Endodermal cell (in vitro differentiated cells): ENCODE data around the gene CDH4. TPM values are rescaled to one million over a fixed set of nuclear protein-coding genes. Genes with fewer than 3 reads are reported as not detected.

Experiments used
- DNase-seq: peaks from one replicate; pipeline ENCODE4 v3.0.0-alpha.2; 2017
- H3K27ac ChIP-seq: 2 replicates; pipeline ENCODE4 v1.5.1; 2013; ENCODE audit warnings: mild to moderate bottlenecking, low read depth, low read length, moderate library complexity
- H3K27me3 ChIP-seq: 2 replicates; pipeline ENCODE4 v1.6.1; 2013; ENCODE audit warnings: mild to moderate bottlenecking, low read length, moderate library complexity; ENCODE audit not compliant: insufficient read depth, control insufficient read depth, poor library complexity, severe bottlenecking
- H3K36me3 ChIP-seq: 2 replicates; pipeline ENCODE4 v1.7.0; 2013; ENCODE audit warnings: mild to moderate bottlenecking, low read length, moderate library complexity; ENCODE audit not compliant: control insufficient read depth, insufficient read depth
- H3K4me1 ChIP-seq: one replicate; pipeline ENCODE4 v1.7.0; 2013; ENCODE audit warnings: low read length; ENCODE audit not compliant: control insufficient read depth, insufficient read depth
- H3K4me3 ChIP-seq: 2 replicates; pipeline ENCODE4 v1.5.1; 2013; ENCODE audit warnings: mild to moderate bottlenecking, low read length, moderate library complexity
- H3K9ac ChIP-seq: 2 replicates; pipeline ENCODE4 v1.6.1; 2013; ENCODE audit warnings: mild to moderate bottlenecking, low read length, moderate library complexity; ENCODE audit not compliant: poor library complexity, severe bottlenecking; ENCODE audit errors: extremely low read depth
- H3K9me3 ChIP-seq: 2 replicates; pipeline ENCODE4 v1.6.1; 2013; ENCODE audit warnings: mild to moderate bottlenecking, low read length, moderate library complexity; ENCODE audit not compliant: control insufficient read depth
- H3K27ac Mint-ChIP-seq: 2 replicates; pipeline ENCODE4 v1.8.0; 2020; ENCODE audit warnings: mixed read lengths
- H3K27me3 Mint-ChIP-seq: 2 replicates; pipeline ENCODE4 v1.8.0; 2021; ENCODE audit warnings: mild to moderate bottlenecking, mixed read lengths; ENCODE audit not compliant: insufficient read depth
- H3K36me3 Mint-ChIP-seq: 2 replicates; pipeline ENCODE4 v1.8.0; 2020; ENCODE audit warnings: low read depth, mixed read lengths
- H3K4me1 Mint-ChIP-seq: 2 replicates; pipeline ENCODE4 v1.8.0; 2020; ENCODE audit warnings: mixed read lengths
- H3K4me3 Mint-ChIP-seq: 2 replicates; pipeline ENCODE4 v1.8.0; 2020; ENCODE audit warnings: mild to moderate bottlenecking, moderate library complexity, mixed read lengths
- H3K9me3 Mint-ChIP-seq: 2 replicates; pipeline ENCODE4 v1.8.0; 2020; ENCODE audit warnings: mild to moderate bottlenecking, mixed read lengths
- WGBS, 2 experiments: methylation state at CpG; one replicate each; pipeline versions ENCODE4 v1.1.5 to v1.1.7; 2013; ENCODE audit warnings: missing lambda C conversion rate in 2 of 2, mixed read lengths in 1 of 2; ENCODE audit not compliant: insufficient coverage in 1 of 2, insufficient read length in 1 of 2; 5-methylcytosine and 5-hydroxymethylcytosine counted together
- total RNA-seq, 2 donors: library from RNA; stranded (reverse); fragmentation: NEBNext Ultra II Directional in 1 of 2; extraction: Animal tissue kit (Norgen Biotek cat#: 25700) in 1 of 2; gene quantifications; 2 replicates in 1 of 2; 3 replicates in 1 of 2; pipeline ENCODE4 v1.2.1, GENCODE V29; 2021
- TF ChIP-seq, protein P1 (sequence below): fragments of 200-600 bp; sonication (generic); conservative IDR thresholded peaks from 2 replicates; pipeline ENCODE4 v1.5.0; 2021; ENCODE audit warnings: antibody characterized with exemption, mild to moderate bottlenecking

The CDH4 gene
- total RNA-seq, 2 donors from 2014 or later: 1.8 to 5.8 TPM

DNA sequence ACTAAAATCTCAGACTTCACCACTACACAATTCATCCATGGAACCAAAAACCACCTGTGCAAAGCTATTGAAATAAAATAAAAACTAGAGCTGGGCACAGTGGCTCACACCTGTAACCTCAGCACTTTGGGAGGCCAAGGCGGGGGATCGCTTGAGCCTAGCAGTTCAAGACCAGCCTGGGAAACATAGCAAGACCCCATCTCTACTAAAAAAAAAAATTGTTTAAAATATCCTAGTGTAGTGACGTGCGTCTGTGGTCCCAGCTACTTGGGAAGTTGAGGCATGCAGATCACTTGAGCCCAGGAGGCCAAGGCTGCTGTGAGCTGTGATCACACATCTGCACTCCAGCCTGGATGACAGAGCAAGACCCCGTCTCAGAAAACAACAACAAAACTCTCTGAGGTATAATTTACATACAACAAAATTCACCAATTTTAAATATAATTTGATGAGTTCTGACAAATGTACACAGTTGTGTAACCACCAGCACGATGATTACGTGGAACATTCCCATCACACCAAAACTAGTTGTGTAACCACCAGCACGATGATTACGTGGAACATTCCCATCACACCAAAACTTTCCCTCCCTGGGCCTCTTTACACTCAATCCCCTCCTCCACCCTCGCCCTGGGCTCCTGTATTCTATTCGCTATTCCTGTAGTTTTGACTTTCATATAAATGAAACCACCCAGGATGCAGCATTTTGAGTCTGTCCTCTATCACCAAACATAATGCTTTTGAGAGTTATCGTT is 706.1 kb downstream of the CDH4 start:
- 91 to 92% methylated on average over 10 to 12 of the region's 12 CpGs for WGBS, 2 experiments
- no peaks in the 10 kb centered on the region for H3K4me1 ChIP-seq

DNA sequence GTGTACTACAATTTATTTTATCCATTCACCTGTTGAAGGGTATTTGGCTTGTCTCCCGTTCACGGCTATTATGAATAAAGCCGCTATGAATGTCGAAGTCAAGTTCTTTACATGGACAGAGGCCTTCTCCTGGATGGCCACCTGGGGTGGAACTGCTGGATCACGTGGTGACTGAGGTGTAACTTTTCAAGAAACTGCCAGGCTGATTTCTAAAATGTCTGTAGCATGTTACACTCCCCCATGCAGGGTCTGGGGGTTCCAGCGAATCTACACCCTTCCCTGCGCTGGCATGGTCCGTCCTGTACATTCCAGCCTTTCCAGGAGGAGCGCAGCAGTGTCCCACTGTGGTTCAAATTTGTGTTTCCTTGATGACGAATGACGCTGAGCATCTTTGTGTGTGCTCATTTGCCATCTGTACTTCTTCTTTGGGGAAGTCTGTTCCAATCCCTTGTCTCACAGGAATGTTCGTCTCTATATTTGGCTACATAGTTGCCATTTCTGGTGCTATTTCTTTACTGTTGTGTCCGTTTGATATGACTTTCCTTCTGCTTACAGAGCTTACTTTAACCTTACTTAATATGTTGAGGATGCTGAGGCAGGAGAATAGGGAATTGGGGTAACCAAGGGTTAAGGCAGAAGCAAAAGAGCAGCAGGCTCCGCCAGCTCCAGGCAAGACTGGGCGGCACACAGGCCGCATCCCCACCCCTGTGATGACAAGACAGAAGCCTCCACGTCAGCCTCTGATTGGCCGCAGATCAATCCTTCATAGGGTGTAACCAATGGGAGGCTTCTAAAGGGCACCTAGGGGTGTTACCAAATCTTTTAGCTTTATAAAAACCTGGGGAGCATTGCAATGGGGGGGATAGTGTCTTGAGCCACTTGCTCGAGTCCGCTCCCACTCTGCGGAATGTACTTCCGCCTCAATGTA is 707.0 kb downstream of the CDH4 start:
- Histone ChIP-seq H3K9ac (no peak overlapping the region), H3K27ac (no peak overlapping the region), H3K4me1 (no peaks in the 10 kb centered on the region), H3K36me3 (no peaks in the 10 kb centered on the region), H3K27me3 (no peaks in the 10 kb centered on the region), H3K9me3 (no peaks in the 10 kb centered on the region), H3K4me3 (no peak overlapping the region)
- 88 to 93% methylated on average over 15 to 22 of the region's 22 CpGs for WGBS, 2 experiments
- peaks cover 3% of the 10 kb centered on the region for H3K36me3 Mint-ChIP-seq
- TF ChIP-seq, protein P1, sequence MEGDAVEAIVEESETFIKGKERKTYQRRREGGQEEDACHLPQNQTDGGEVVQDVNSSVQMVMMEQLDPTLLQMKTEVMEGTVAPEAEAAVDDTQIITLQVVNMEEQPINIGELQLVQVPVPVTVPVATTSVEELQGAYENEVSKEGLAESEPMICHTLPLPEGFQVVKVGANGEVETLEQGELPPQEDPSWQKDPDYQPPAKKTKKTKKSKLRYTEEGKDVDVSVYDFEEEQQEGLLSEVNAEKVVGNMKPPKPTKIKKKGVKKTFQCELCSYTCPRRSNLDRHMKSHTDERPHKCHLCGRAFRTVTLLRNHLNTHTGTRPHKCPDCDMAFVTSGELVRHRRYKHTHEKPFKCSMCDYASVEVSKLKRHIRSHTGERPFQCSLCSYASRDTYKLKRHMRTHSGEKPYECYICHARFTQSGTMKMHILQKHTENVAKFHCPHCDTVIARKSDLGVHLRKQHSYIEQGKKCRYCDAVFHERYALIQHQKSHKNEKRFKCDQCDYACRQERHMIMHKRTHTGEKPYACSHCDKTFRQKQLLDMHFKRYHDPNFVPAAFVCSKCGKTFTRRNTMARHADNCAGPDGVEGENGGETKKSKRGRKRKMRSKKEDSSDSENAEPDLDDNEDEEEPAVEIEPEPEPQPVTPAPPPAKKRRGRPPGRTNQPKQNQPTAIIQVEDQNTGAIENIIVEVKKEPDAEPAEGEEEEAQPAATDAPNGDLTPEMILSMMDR: no peak
- DNase-seq: peak; percentile 81
- H3K27ac Mint-ChIP-seq: no peak overlapping the region
- no peaks in the 10 kb centered on the region for H3K9me3 Mint-ChIP-seq
- H3K4me3 Mint-ChIP-seq: no peak overlapping the region
- H3K27me3 Mint-ChIP-seq: no peaks in the 10 kb centered on the region
- H3K4me1 Mint-ChIP-seq: peaks cover 5% of the 10 kb centered on the region

More for the DNA sequence above, 706.1 kb downstream of the CDH4 start:
- H3K9ac ChIP-seq: no peak overlapping the region
- H3K9me3 ChIP-seq: no peaks in the 10 kb centered on the region
- H3K27me3 Mint-ChIP-seq: no peaks in the 10 kb centered on the region
- peaks cover 3% of the 10 kb centered on the region for H3K36me3 Mint-ChIP-seq
- H3K4me3 Mint-ChIP-seq: no peak overlapping the region
- H3K36me3 ChIP-seq: no peaks in the 10 kb centered on the region
- H3K9me3 Mint-ChIP-seq: no peaks in the 10 kb centered on the region
- H3K27me3 ChIP-seq: no peaks in the 10 kb centered on the region
- H3K4me1 Mint-ChIP-seq: peaks cover 5% of the 10 kb centered on the region
- no peak for DNase-seq
- no peak overlapping the region for H3K27ac ChIP-seq
- H3K27ac Mint-ChIP-seq: no peak overlapping the region
- no peak overlapping the region for H3K4me3 ChIP-seq
- TF ChIP-seq, protein P1: no peak

DNA sequence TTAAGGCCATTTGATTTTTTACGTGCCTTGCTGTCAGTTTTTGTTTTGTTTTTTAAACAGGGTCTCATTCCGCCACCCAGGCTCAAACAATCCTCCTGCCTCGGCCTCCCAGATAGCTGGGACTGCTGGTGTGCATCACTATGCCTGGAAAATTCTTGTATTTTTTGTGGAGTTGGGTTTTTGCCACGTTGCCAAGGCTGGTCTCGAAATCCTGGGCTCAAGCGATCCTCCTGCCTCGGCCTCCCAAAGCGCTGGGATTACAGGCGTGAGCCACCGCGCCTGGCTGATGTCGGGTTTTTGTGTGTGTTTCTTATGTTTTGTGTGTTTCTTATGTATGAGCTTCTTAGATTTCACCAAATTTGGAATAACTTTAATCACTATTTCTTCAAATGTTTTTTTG is 708.8 kb downstream of the CDH4 start:
- no peak overlapping the region for H3K27ac Mint-ChIP-seq
- Histone ChIP-seq H3K4me1 (no peaks in the 10 kb centered on the region), H3K4me3 (no peak overlapping the region), H3K9ac (no peak overlapping the region), H3K27me3 (no peaks in the 10 kb centered on the region), H3K36me3 (no peaks in the 10 kb centered on the region), H3K27ac (no peak overlapping the region), H3K9me3 (no peaks in the 10 kb centered on the region)
- peaks cover 2% of the 10 kb centered on the region for H3K4me1 Mint-ChIP-seq
- no peaks in the 10 kb centered on the region for H3K9me3 Mint-ChIP-seq
- H3K4me3 Mint-ChIP-seq: no peak overlapping the region
- TF ChIP-seq, protein P1: no peak
- H3K36me3 Mint-ChIP-seq: peaks cover 3% of the 10 kb centered on the region
- no peak for DNase-seq
- WGBS, 2 experiments: 92 to 96% methylated on average over 5 to 12 of the region's 12 CpGs
- no peaks in the 10 kb centered on the region for H3K27me3 Mint-ChIP-seq
